ENCODE results near the gene TMOD3. TPM values are rescaled to one million over a fixed set of nuclear protein-coding genes. Genes with fewer than 3 reads are reported as not detected.
A peak's percentile ranks its signal among the peaks of the same experiment; 100 is the strongest.

Gene TMOD3
- total RNA-seq, 6 experiments from 2014 or later: 15.0 to 32.2 (median 20.6) TPM

- peak in 2 of 4 donors; percentile 48 to 59 for ATAC-seq
- DNase-seq: no peak
- Histone ChIP-seq H3K27me3 (no peaks in the 10 kb centered on the region), H3K4me3 (no peak overlapping the region), H3K9me3 (no peaks in the 10 kb centered on the region), H3K36me3 (no peaks in the 10 kb centered on the region), H3K4me1 (no peaks in the 10 kb centered on the region), H3K27ac (no peak overlapping the region)
- intact Hi-C loops (cut with DNase I): no loop called here
- WGBS (ENCODE audit: insufficient coverage, low coverage, low lambda C conversion rate, missing lambda C conversion rate): 73% methylated on average over 2 of the region's 2 CpGs
- TF ChIP-seq POLR2A (IDR thresholded peaks at IDR 0.05): no peak
- TF ChIP-seq CTCF (IDR thresholded peaks at IDR 0.05): no peak
Measured at GRCh38 chr15:51806123-51806522, 23.3 kb upstream of the TMOD3 start.

GRCh38 chr15:51809457-51809856, 20.0 kb upstream of the TMOD3 start:
- DNase-seq: no peak
- TF ChIP-seq POLR2A (IDR thresholded peaks at IDR 0.05): no peak
- no peak for TF ChIP-seq CTCF (IDR thresholded peaks at IDR 0.05)
- Histone ChIP-seq H3K9me3 (no peaks in the 10 kb centered on the region), H3K36me3 (no peaks in the 10 kb centered on the region), H3K27me3 (no peaks in the 10 kb centered on the region), H3K4me3 (no peak overlapping the region), H3K27ac (no peak overlapping the region), H3K4me1 (no peaks in the 10 kb centered on the region)
- intact Hi-C loops (cut with DNase I): no loop called here
- WGBS (ENCODE audit: insufficient coverage, low coverage, low lambda C conversion rate, missing lambda C conversion rate): 50% methylated on average over 1 of the region's 1 CpG
- ATAC-seq: no peak

- Histone ChIP-seq H3K4me1 (peaks cover 0 to 22% (median 5%) of the 10 kb centered on the region in 4 donors), H3K27me3 (no peaks in the 10 kb centered on the region), H3K36me3 (no peaks in the 10 kb centered on the region), H3K27ac (no peak overlapping the region), H3K4me3 (no peak overlapping the region), H3K9me3 (no peaks in the 10 kb centered on the region)
- no peak for TF ChIP-seq POLR2A (IDR thresholded peaks at IDR 0.05)
- no peak for TF ChIP-seq CTCF (IDR thresholded peaks at IDR 0.05)
- DNase-seq (no peak), ATAC-seq (no peak)
- intact Hi-C loops (cut with DNase I): no loop called here
- 69% methylated on average over 2 of the region's 2 CpGs for WGBS (ENCODE audit: insufficient coverage, low coverage, low lambda C conversion rate, missing lambda C conversion rate)
Measured at GRCh38 chr15:51812598-51812997, 16.9 kb upstream of the TMOD3 start.

- intact Hi-C loops (cut with DNase I): no loop called here
- H3K4me3 ChIP-seq: no peak overlapping the region
- no peak overlapping the region for H3K27ac ChIP-seq
- no peaks in the 10 kb centered on the region for H3K36me3 ChIP-seq
- H3K9me3 ChIP-seq: peaks cover 0 to 2% (median 0%) of the 10 kb centered on the region in 4 donors
- DNase-seq: no peak
- TF ChIP-seq POLR2A (IDR thresholded peaks at IDR 0.05) (no peak), CTCF (IDR thresholded peaks at IDR 0.05) (no peak)
- no peaks in the 10 kb centered on the region for H3K27me3 ChIP-seq
- H3K4me1 ChIP-seq: peaks cover 0 to 22% (median 5%) of the 10 kb centered on the region in 4 donors
- ATAC-seq: no peak
- 91% methylated on average over 3 of the region's 3 CpGs for WGBS (ENCODE audit: insufficient coverage, low coverage, low lambda C conversion rate, missing lambda C conversion rate)
Measured at GRCh38 chr15:51814606-51815005, 14.8 kb upstream of the TMOD3 start.

GRCh38 chr15:51816611-51817010, 12.8 kb upstream of the TMOD3 start:
- no peak for DNase-seq
- peak; percentile 89 to 96 (median 92) for ATAC-seq

More at GRCh38 chr15:51816611-51817010, 12.8 kb upstream of the TMOD3 start:
- TF ChIP-seq POLR2A (IDR thresholded peaks at IDR 0.05): no peak
- TF ChIP-seq CTCF (IDR thresholded peaks at IDR 0.05): no peak
- no peaks in the 10 kb centered on the region for H3K27me3 ChIP-seq
- H3K27ac ChIP-seq: peak overlapping the region in 1 of 3 donors; percentile 36
- peaks cover 0 to 7% (median 1%) of the 10 kb centered on the region in 4 donors for H3K9me3 ChIP-seq
- H3K4me1 ChIP-seq: peaks cover 0 to 22% (median 5%) of the 10 kb centered on the region in 4 donors
- no peaks in the 10 kb centered on the region for H3K36me3 ChIP-seq
- intact Hi-C loops (cut with DNase I): no loop called here
- H3K4me3 ChIP-seq: no peak overlapping the region

All from right lobe of liver (tissue), 6 donors.